Stimulated activated naive CD8-positive, alpha-beta T cell treated with anti-CD3 and anti-CD28 coated beads, Interleukin-15, Interleukin-2, amounts not matched to agents 100 ng/mL and 50 ng/mL, for 24 hours (primary cell): ENCODE data around the gene TNNI3.
A peak's percentile ranks its signal among the peaks of the same experiment; 100 is the strongest.
"Not testable (repeated sequence)": the region's sequence is repeated elsewhere in the genome, so short reads cannot be mapped to it uniquely, and the experiment has no call there.

Experiments
- H3K27ac Mint-ChIP-seq: one replicate; pipeline ENCODE4 v1.8.0; 2021; ENCODE audit warnings: mild to moderate bottlenecking, mixed read lengths
- H3K27me3 Mint-ChIP-seq: one replicate; pipeline ENCODE4 v1.8.0; 2021; ENCODE audit warnings: mixed read lengths
- H3K36me3 Mint-ChIP-seq: one replicate; pipeline ENCODE4 v1.8.0; 2021; ENCODE audit warnings: low read depth, mixed read lengths
- H3K4me1 Mint-ChIP-seq: one replicate; pipeline ENCODE4 v1.8.0; 2021; ENCODE audit warnings: low read depth, mixed read lengths
- H3K4me3 Mint-ChIP-seq: one replicate; pipeline ENCODE4 v1.8.0; 2021; ENCODE audit warnings: mild to moderate bottlenecking, mixed read lengths
- H3K9me3 Mint-ChIP-seq: one replicate; pipeline ENCODE4 v1.8.0; 2021; ENCODE audit warnings: mixed read lengths

The TNNI3 gene

DNA sequence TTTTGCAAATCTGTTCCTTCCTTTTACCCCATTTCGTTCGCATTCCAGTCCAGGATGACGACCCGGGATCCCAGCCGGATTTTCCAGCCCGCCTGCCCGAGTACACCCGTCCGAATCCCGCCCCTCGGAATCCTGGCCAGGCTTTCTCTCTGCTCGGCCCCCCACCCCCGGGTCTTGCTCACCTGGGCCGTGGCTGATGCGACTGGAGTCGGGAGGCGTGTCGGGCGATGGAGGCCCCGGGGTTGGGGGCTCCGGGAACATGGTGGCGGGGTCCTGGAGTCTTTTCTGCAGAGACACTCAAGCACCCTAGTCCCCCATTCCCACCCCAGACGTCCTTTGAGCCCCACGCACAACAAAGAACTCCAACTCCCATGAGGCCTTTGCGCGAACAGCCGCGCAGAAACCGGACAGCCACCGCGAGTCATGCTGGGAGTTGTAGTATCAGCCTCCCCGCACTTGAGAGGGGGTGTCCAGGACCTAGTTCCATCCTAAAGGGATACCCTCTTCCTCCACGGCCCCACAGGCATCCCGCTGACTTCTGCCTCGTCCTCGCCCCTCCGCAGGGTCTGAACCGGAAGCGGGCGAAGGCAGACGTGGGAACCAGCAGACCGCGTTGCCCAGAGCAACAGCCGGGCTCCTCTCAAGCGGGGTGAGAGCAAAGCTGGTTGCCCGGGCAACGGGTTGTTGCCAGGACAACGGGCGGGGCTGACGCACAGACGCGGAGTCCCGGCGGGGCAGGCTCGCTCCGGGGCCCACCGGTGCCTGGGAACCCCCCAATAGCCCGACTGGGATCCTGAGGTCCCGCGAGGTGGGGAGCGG lies 21.5 kb upstream of the TNNI3 start:
- H3K36me3 Mint-ChIP-seq, result no peaks in the 10 kb centered on the region
- peak overlapping the region; percentile 65 for H3K4me3 Mint-ChIP-seq
- peaks cover 68% of the 10 kb centered on the region for H3K27me3 Mint-ChIP-seq
- H3K27ac Mint-ChIP-seq, result peak overlapping the region; percentile 36
- peaks cover 25% of the 10 kb centered on the region for H3K4me1 Mint-ChIP-seq
- no peaks in the 10 kb centered on the region for H3K9me3 Mint-ChIP-seq

DNA sequence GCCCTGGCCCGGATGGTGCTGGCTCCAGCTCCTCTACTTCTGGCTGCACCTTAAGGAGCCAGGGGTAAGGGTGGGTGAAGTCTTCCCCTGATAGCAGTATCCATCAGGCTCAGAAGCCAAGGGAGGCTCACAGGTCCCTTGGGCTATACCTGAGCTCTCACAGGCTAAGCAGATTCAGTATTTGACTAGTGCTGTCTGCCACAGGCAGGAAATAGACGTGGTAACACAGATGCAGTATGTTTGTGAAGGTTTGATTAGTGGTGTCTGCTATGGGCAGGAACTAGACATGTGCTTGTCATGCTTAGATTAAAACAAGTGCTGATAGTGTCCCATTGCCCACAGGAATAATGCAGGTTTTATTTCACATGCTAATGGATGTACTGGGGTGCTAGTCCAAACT lies 18.5 kb upstream of the TNNI3 start:
- peaks cover 72% of the 10 kb centered on the region for H3K27me3 Mint-ChIP-seq
- H3K4me1 Mint-ChIP-seq, result peaks cover 29% of the 10 kb centered on the region
- no peak overlapping the region for H3K4me3 Mint-ChIP-seq
- H3K9me3 Mint-ChIP-seq, result no peaks in the 10 kb centered on the region
- no peaks in the 10 kb centered on the region for H3K36me3 Mint-ChIP-seq
- no peak overlapping the region for H3K27ac Mint-ChIP-seq

DNA sequence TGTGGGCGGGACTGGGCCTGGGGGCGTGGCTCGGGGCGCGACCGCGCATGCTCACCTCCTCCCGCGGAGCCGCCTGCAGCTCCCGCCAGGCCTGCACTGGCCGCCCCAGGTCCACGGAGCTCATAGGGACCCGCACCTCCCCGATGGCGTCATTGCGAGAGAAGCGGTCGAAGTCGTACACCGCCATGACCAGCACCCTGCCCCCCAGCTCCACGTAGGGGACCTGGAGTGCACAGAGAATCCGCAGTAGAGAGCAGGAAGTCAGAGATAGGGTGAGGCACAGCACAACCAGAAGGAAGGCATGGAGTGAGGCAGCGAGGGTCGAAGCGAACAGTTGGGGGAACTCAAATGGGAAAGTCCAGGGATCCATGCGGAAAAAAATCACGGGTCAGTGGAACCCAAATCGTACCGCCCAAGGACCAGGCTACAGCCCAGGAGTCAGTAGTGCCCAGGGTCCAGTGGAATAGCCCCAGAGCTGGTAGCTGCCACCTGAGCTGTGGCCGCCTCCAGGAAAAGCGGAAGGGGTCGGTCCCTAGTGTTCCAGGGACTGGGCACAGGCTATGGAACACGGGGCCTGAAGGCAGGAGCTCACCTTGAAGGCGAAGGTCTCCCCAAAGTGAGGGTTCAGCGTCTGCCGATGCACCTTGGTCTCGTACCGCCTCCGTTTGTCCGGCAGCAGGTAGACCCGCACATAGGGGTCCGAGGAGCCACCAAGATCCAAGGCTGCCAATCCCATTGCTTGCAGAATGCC lies 17.8 kb upstream of the TNNI3 start:
- peaks cover 24% of the 10 kb centered on the region for H3K4me1 Mint-ChIP-seq

DNA sequence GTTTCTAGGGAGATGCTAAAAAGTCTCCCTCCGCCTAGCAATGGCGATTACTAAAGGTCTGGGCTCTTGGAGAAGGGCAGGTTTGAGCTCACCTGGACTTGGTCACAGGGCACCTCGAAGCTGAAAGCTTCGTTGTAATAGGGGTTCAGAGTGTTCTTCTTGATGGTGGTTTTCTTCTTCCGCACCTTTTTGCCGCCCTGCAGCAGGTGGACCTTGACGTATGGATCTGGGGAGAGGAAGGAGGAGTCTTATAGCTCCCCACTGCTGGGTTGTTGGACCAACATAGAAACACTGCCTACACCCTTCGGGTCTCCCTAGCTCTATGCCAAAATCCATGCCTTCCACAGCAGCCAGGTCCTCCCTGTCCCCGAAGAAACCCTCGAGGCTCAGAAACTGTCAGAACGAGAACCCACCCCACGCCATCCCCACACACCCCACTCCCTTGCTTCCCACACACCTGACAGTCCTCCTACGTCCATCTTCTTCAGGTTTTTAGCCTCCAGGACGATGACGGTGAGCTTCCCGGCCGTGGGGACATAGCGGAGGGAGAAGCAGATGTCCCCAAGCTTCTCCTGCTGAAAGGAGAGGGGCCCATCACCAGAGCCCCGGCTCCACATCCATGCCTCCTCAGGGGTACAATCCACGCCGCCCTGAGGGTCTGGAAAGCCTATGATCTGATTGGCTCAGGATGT lies 17.0 kb upstream of the TNNI3 start:
- H3K27ac Mint-ChIP-seq, result no peak overlapping the region

More for the DNA sequence above, 17.8 kb upstream of the TNNI3 start:
- H3K4me3 Mint-ChIP-seq, result no peak overlapping the region
- H3K27me3 Mint-ChIP-seq, result peaks cover 69% of the 10 kb centered on the region
- no peak overlapping the region for H3K27ac Mint-ChIP-seq
- H3K36me3 Mint-ChIP-seq, result no peaks in the 10 kb centered on the region
- no peaks in the 10 kb centered on the region for H3K9me3 Mint-ChIP-seq

DNA sequence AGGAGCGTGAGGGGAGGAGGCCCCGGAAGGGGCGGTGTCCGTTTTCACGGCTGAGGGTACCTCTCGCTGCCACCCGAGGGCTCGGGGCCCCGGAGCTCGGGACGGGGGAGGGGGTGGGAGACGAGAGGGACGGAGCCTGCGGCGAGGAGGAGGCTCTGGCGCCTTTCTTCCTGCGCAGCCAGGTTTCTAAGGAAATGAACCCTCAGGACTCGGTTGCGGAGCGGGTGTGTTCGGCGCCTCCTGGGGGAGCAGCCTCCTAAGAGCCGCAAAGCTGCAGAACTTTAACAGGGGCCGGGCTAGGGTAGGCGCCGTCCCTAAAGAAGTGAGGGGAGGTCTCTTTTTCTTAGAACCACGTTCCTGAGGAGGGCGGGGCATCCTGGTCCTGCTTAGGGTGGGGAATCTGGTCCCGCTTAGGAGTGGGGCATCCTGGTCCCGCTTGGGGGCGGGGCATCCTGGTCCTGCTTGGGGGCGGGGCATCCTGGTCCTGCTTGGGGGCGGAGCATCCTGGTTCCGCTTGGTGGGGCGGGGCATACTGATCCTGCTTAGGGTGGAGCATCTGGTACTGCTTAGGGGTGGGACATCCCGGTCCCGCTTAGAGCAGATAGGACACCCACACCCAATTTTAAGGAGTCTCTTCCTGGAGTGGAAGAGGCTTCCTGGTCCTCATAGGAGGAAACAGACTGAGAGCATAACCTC lies 16.3 kb upstream of the TNNI3 start:
- Mint-ChIP-seq H3K27ac (no peak overlapping the region), H3K27me3 (peaks cover 79% of the 10 kb centered on the region), H3K4me3 (peak overlapping the region; percentile 53), H3K36me3 (no peaks in the 10 kb centered on the region), H3K4me1 (peaks cover 13% of the 10 kb centered on the region), H3K9me3 (no peaks in the 10 kb centered on the region)

More for the DNA sequence above, 17.0 kb upstream of the TNNI3 start:
- no peaks in the 10 kb centered on the region for H3K9me3 Mint-ChIP-seq
- no peaks in the 10 kb centered on the region for H3K36me3 Mint-ChIP-seq
- no peak overlapping the region for H3K4me3 Mint-ChIP-seq
- H3K27me3 Mint-ChIP-seq, result peaks cover 73% of the 10 kb centered on the region
- peaks cover 19% of the 10 kb centered on the region for H3K4me1 Mint-ChIP-seq

DNA sequence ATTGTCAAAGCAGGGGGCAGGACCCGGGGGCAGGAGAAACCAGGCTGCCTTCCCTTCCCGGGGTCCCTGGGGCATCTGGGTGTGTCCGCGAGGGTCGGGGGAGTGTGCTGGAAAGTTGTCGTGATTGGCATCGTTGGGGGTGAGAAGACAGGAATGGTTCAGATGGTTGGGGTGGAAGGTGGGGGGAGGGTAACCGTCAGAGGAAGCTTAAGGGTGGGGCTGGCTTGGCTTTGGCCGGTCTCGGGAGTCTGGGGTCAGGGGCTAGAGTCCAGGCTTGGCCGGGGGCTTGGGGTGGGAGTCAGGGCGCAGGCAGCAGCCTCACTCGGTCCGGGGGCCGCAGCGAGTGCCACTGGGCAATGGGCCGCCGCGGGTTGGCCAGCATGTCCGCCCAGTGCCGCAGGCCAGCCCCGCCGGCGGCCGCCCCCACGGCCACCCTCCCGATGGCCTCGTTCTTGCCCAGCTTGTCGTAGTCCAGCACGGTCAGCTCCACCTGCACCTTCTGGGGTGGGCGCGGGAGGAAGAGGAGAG lies 15.7 kb upstream of the TNNI3 start:
- H3K27me3 Mint-ChIP-seq, result peaks cover 75% of the 10 kb centered on the region
- no peaks in the 10 kb centered on the region for H3K9me3 Mint-ChIP-seq
- H3K36me3 Mint-ChIP-seq, result no peaks in the 10 kb centered on the region
- no peak overlapping the region for H3K27ac Mint-ChIP-seq
- peak overlapping the region; percentile 23 for H3K4me3 Mint-ChIP-seq
- H3K4me1 Mint-ChIP-seq, result peaks cover 10% of the 10 kb centered on the region

DNA sequence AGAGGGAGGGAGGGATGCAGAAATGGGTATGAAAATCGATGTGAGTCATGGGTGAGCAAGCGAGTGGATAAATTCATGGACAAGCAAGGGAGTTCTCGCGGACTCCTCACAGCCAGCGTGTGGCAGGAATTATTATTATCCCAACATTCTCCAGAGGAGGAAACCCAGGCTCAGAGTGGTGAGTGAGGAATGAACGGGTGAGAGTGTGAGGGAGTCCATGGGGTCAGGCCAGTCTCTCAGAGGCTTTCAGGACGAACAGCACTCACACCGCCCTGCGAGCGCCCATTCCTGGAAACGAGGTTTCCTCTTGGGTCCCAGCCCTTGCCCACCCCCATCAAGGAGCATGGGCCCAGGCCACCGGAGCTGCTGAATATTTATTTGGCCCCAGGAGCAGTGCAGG lies 15.2 kb upstream of the TNNI3 start:
- Mint-ChIP-seq H3K4me3 (peak overlapping the region; percentile 23), H3K27ac (no peak overlapping the region), H3K9me3 (no peaks in the 10 kb centered on the region), H3K4me1 (peaks cover 10% of the 10 kb centered on the region), H3K27me3 (peaks cover 74% of the 10 kb centered on the region), H3K36me3 (no peaks in the 10 kb centered on the region)

DNA sequence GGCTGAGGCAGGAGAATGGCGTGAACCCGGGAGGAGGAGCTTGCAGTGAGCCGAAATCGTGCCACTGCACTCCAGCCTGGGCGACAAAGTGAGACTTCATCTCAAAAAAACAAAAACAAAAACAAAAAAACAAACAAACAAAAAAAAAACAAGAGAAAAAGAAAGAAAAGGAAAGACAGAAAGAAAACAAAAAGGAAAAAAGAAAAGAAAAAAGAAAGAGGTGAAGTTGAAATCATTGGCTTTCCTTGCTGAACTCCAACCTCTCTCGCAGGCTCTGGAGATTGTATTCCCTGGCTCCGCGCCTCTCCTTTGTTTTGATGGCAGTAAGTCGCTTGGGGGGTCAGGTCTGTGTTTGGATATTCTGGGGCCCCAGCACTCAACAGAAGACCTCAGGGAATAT lies 14.8 kb upstream of the TNNI3 start:
- H3K27ac Mint-ChIP-seq, H3K4me1 Mint-ChIP-seq, H3K36me3 Mint-ChIP-seq, H3K9me3 Mint-ChIP-seq, H3K4me3 Mint-ChIP-seq: not testable (repeated sequence)
- peaks cover 74% of the 10 kb centered on the region for H3K27me3 Mint-ChIP-seq

DNA sequence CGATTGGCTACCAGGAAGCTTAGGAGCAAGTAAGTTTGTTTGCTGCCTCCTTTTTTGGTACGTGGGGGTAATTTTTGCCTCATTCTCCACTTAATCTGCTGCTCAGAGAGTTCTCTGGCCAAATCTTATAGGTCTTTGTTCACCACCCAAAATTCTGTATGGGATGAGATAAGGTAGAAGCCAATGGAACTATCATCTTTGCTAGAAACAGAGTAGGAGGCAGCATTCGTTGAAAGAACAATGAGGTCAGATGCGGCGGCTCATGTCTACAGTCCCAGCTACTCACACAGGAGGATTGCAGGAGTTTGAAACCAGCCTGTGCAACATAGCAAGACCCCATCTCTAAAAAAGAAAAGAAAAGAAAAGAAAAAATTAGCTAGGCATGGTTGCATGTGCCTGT lies 13.9 kb upstream of the TNNI3 start:
- no peak overlapping the region for H3K27ac Mint-ChIP-seq
- H3K4me3 Mint-ChIP-seq, result no peak overlapping the region
- peaks cover 74% of the 10 kb centered on the region for H3K27me3 Mint-ChIP-seq

DNA sequence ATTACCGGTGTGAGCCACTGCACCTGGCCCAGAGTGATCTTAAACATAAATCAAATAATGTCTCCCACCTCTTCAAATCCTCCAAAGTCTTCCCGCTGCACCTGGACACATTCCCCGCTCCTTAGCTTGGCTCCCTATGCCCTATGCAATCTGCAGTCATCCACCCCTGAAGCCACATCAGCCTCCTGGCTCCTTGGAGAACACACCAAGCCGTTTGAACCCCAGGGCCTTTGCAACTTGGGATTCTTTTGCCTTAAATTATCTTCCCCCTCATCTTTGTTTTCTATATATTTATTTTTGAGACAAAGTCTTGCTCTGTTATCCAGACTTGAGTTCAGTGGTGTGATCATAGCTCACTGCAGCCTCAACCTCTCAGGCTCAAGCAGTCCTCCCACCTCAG lies 11.6 kb upstream of the TNNI3 start:
- H3K27me3 Mint-ChIP-seq, result peaks cover 70% of the 10 kb centered on the region
- H3K9me3 Mint-ChIP-seq, result peaks cover 4% of the 10 kb centered on the region
- H3K36me3 Mint-ChIP-seq, result peaks cover 7% of the 10 kb centered on the region
- no peak overlapping the region for H3K27ac Mint-ChIP-seq
- H3K4me3 Mint-ChIP-seq, result no peak overlapping the region
- peaks cover 17% of the 10 kb centered on the region for H3K4me1 Mint-ChIP-seq

More for the DNA sequence above, 13.9 kb upstream of the TNNI3 start:
- Mint-ChIP-seq H3K9me3 (peaks cover 4% of the 10 kb centered on the region), H3K4me1 (peaks cover 18% of the 10 kb centered on the region), H3K36me3 (peaks cover 7% of the 10 kb centered on the region)

DNA sequence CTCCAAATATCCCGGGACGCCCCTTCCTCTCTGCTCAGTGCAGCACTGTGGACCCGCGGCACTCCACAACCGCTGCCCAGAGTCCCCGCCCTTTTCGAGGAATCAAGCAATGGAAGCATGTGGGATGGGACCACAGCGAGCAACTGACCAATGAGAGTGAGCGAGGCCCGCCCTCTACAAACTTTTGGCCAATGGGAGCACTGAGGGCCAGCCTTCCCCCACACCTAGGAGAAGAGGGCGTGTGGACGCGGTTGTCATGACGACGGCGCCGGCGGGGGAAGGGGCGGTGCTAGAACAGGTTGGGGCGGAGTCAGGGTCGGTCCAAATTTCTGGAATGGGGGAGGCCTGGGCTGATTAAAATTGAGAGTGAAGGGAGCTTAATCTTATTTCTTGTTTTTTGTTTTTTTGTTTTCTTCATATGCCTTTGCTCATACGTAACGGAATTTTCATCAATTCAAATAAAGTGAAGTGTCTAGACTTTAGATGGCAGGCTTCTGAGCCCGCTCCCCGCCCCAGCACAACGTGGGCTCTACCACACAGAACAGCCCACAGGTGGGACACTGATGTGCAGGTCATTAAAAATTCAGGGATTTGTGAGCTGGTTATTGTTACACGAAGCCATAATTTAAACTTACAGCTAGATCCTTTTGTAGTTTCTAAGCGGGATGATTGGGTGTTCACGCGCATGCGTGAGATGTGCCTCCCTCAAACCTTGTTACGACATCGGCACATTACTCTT lies 9.2 kb upstream of the TNNI3 start, which contains the start of gene DNAAF3:
Gene DNAAF3 (minus strand): TSS at position 84 of the 739 bp plus-strand sequence. CDS start 200 bp downstream, outside the sequence.
- H3K4me3 Mint-ChIP-seq, result peak within 1 kb of the TSS; percentile 22
- peaks cover 60% of the 10 kb centered on the region for H3K27me3 Mint-ChIP-seq
- H3K4me1 Mint-ChIP-seq, result peaks cover 11% of the 10 kb centered on the region
- H3K36me3 Mint-ChIP-seq, result peaks cover 7% of the 10 kb centered on the region
- H3K9me3 Mint-ChIP-seq, result peaks cover 4% of the 10 kb centered on the region
- no peak within 1 kb of the TSS for H3K27ac Mint-ChIP-seq

DNA sequence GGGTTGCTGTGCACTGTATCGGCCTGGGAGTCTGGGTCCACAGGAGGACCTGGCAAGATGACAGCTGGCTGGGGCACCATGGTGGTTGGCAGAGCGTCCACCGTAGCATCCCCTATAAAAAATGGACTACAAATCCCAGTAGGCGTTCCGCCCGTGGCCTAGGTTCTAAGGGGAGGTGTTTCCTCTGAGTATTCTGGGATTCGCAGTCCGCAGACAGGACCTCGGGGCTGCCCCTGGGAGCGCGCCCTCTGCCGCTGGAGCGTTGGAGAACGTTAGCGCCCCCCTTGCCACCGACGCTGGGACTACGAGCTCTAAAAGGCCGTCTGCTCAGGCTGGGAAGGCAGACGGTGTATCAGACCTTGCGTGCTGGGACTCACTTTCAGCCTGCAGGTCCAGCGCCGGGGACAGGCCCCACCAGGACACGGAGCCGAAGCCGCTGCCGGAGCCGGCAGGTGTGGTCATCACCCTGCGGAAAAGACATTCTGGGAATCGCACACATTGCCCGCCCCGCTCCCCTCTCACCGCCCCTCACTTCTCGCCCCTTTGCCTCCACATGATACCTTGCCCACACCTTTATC lies 8.5 kb upstream of the TNNI3 start:
- Mint-ChIP-seq H3K4me3 (peak overlapping the region; percentile 22), H3K27me3 (peaks cover 55% of the 10 kb centered on the region), H3K27ac (no peak overlapping the region), H3K9me3 (peaks cover 4% of the 10 kb centered on the region), H3K36me3 (peaks cover 7% of the 10 kb centered on the region), H3K4me1 (peaks cover 11% of the 10 kb centered on the region)

DNA sequence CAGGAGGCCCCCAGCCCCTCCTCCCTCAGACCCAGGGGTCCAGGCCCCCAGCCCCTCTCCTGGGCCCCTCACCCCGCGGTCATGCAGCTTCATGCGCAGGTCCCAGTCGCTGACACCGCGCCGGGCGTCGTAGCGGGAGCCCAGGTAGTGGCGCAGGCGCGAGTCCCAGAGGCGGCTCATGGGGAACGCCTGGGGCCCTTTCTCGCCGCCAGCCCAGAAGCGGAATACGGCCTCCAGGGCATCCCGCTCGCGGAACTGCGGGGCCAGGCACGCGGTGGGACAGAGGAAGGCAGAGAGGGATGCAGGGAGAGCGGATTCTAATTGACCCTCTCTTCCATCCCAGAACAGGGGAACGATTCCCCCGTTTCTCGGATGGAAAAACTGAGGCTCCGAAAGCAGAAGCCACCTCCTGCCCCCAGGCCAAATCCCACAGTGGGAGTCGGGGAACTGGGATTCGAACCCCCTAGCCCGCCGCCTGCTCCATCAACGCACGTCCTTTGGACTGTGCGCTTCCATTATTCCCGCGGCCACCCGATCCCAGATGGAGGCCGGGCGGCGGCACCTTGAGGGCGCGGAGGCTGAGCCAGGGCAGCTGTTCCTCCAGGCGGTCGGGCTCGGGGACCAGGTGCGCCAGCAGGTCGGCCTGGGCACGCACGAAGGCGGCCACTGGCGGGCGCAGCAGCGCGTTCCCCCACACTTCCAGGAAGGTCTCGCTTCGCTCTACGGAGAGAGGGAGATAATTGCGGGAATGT lies 4.2 kb upstream of the TNNI3 start:
- H3K36me3 Mint-ChIP-seq, result peaks cover 3% of the 10 kb centered on the region
- no peak overlapping the region for H3K27ac Mint-ChIP-seq
- H3K4me1 Mint-ChIP-seq, result peaks cover 9% of the 10 kb centered on the region
- no peak overlapping the region for H3K4me3 Mint-ChIP-seq
- H3K27me3 Mint-ChIP-seq, result peaks cover 56% of the 10 kb centered on the region
- no peaks in the 10 kb centered on the region for H3K9me3 Mint-ChIP-seq
